Retinal pigment epithelial cell (primary cell): ENCODE data around the gene DCDC2C.

Source experiments
- DNase-seq: peaks from one replicate; pipeline ENCODE4 v3.0.0-alpha.2; 2010; ENCODE audit warnings: low read depth
- H3K4me3 ChIP-seq: 2 replicates; pipeline ENCODE4 v1.5.1; 2011; ENCODE audit warnings: mild to moderate bottlenecking, low read length, control low read depth, moderate library complexity
- CTCF ChIP-seq: conservative IDR thresholded peaks from 2 replicates; pipeline ENCODE4 v1.5.1; 2011; ENCODE audit warnings: low read depth, low read length, control low read depth, inconsistent platforms

Gene DCDC2C

GRCh38 chr2:3703236-3703756 is at the start of gene DCDC2C:
DCDC2C (plus strand) TSS chr2:3703575; CDS start chr2:3703752, 177 bp downstream.
- H3K4me3 ChIP-seq = no peak within 1 kb of the TSS
- no peak for TF ChIP-seq CTCF
- DNase-seq = no peak

- no peak for DNase-seq
- no peak overlapping the region for H3K4me3 ChIP-seq
- TF ChIP-seq CTCF = no peak
These were observed 49.4 kb upstream of the DCDC2C start for GRCh38 chr2:3654011-3654410.

- TF ChIP-seq CTCF = no peak
- DNase-seq = no peak
These were observed 48.7 kb upstream of the DCDC2C start for GRCh38 chr2:3654531-3655225.

GRCh38 chr2:3655871-3656761 is 47.3 kb upstream of the DCDC2C start:
- TF ChIP-seq CTCF = no peak
- no peak for DNase-seq
- H3K4me3 ChIP-seq = no peak overlapping the region

More at GRCh38 chr2:3654531-3655225, 48.7 kb upstream of the DCDC2C start:
- no peak overlapping the region for H3K4me3 ChIP-seq

DNA sequence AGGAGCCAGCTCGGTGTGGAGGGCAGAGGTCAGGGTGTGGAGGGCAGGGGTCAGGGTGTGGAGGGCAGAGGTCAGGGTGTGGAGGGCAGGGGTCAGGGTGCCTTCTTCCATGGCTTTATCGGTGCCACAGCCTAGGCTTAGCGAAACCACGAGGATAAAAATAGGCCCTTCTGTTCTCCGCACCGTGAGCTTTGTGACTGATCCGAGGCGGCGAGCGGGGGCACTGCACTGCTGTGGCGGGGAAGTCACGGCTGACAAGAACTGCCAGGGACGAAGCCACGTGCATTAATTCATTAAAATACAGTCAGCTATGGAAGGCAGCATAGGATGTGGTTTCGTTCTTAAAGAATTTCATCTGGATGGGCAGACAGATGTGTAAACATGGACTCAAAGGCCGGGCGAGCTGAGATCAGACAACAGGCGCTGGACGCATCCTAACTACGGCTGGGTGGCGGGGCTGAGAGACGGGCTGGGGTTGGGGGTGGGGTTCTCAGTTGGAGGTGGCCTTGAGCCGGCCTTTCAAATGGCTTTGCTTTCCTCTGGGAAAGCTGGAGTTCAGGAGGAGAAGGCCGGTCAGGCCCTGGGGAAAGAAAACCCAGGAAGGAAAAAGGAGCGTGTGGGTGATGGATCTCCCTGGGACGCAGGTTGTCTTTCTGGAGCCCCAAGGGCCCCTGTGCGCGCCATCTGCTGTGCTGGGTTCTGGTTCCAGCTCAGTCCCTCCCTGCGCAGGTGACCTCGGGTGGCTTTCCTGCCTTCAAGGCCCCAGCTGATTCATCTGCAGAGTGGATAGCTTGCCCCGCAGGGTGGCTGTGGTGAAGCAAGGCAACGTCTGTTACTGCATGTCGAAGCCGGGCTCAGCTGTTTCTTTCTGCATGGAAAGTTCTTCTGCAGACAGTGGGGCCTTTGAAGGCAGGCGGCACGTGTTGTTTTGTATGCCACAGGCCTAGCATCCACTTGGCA is 46.3 kb upstream of the DCDC2C start:
- no peak overlapping the region for H3K4me3 ChIP-seq
- no peak for TF ChIP-seq CTCF
- DNase-seq = no peak

DNA sequence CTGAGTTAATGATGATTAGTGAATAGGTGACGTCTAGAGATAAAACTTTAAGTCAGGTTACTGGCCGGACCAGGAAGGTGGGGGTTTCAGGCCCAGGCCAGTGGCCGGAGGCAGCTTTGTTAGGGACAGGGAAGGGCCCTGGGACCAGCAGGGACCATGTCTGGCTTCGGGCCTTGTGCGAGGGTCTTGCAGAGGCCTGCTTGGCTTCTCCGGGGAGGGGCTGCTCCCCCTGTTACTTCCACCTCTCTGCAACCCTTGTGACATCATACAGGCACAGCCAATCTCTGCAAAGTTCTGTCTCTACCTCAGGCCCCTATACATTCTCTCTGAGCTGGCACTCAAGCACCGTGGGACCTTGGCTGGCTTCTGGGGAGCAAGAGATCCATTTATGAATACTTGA is 45.5 kb upstream of the DCDC2C start, which contains the start of gene ALLC:
ALLC (plus strand) TSS at position 320 of the 400 bp plus-strand sequence. CDS start 12,958 bp downstream, outside the sequence.
- DNase-seq = no peak
- no peak within 1 kb of the TSS for H3K4me3 ChIP-seq
- TF ChIP-seq CTCF = no peak
